GM12865 (cell line): ENCODE results near the gene ATP2B2.

Experiments used
- DNase-seq: peaks from one replicate; pipeline ENCODE4 v3.0.0; 2010; ENCODE audit warnings: low read depth
- H3K4me3 ChIP-seq: 2 replicates; pipeline ENCODE4 v1.5.1; 2011; ENCODE audit warnings: mild to moderate bottlenecking, low read depth, low read length, control low read depth
- TF ChIP-seq, protein P1 (sequence below): IDR thresholded peaks from 2 replicates; pipeline ENCODE4 v1.5.1; 2011; ENCODE audit warnings: low read length, control low read depth, low read depth, inconsistent platforms; ENCODE audit not compliant: insufficient read depth; ENCODE audit errors: missing control alignments

Gene ATP2B2

DNA sequence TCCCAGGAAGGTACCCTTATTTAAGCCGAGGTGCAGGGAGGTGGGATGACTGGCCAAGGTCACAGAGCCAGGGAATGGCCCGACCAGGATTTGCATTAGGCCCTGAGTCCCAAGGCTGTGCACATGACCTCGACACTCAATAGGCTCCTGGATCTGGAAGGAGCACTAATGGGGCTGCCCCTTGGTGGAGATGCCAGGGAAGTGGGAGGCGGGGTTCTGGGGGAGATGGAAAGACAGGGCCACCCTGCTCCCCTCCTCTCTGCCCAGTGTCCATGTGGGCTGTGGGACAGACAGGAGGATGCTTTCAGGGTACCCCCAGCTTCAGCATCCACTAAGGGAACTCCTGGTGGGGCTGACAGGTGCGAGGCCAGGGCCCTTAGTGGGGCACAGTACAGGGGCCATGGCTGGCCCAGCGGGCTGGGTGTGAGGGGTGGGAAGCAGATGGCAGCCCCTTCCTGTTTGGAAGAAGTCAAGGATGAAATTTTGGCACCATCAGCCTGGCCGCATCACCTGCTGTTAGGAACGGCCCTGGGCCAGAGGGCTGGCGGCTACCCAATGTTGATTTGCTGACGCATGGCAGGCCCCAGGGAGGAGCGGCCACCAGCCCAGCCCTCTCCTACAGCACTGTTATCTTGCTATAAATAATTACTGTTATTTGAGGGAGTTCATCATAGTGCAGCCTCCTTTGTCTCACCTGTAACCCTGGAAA lies 37.3 kb downstream of the ATP2B2 start:
- no peak for DNase-seq
- TF ChIP-seq, protein P1, sequence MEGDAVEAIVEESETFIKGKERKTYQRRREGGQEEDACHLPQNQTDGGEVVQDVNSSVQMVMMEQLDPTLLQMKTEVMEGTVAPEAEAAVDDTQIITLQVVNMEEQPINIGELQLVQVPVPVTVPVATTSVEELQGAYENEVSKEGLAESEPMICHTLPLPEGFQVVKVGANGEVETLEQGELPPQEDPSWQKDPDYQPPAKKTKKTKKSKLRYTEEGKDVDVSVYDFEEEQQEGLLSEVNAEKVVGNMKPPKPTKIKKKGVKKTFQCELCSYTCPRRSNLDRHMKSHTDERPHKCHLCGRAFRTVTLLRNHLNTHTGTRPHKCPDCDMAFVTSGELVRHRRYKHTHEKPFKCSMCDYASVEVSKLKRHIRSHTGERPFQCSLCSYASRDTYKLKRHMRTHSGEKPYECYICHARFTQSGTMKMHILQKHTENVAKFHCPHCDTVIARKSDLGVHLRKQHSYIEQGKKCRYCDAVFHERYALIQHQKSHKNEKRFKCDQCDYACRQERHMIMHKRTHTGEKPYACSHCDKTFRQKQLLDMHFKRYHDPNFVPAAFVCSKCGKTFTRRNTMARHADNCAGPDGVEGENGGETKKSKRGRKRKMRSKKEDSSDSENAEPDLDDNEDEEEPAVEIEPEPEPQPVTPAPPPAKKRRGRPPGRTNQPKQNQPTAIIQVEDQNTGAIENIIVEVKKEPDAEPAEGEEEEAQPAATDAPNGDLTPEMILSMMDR: no peak
- H3K4me3 ChIP-seq: no peak overlapping the region

DNA sequence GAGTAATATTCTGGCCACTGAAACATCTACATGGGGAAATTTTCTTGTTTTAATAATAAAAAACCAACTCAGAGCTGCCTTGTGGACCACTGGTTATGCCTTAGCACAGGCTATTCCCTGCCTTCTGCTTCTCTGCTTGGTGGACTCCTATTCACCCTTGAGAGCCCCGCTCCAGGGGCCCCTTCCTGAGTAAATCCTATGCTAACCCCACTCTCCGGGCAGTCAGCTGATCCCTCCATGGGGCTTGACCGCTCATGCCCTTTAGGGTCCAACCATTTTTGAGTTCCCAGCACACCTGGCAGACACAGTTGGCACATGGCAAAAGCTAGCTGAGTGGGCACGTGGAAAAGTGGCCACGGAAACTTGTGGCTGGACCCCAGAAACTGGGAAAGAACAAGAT lies 38.2 kb downstream of the ATP2B2 start:
- TF ChIP-seq, protein P1: no peak
- no peak for DNase-seq
- no peak overlapping the region for H3K4me3 ChIP-seq

DNA sequence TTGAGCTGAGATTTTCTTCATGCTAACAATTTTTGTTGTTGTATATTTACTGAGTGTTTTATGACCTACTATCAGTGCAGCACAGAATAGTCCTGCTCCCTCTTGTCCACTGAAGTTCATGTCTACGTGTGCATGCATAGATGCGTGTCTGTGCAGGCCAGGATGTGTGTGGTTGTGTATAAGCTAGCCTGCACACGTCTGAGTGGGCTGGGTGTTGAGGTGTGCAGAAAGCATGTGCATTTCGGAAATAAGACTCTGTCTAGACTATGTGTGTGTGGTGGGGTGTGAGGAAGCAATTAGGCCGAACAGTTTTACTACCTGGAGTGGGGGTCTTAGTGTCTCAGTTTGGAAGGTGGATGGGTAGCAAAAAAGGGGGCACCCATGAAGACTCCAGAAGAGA lies 39.2 kb downstream of the ATP2B2 start:
- H3K4me3 ChIP-seq: no peak overlapping the region
- TF ChIP-seq, protein P1: no peak
- no peak for DNase-seq

DNA sequence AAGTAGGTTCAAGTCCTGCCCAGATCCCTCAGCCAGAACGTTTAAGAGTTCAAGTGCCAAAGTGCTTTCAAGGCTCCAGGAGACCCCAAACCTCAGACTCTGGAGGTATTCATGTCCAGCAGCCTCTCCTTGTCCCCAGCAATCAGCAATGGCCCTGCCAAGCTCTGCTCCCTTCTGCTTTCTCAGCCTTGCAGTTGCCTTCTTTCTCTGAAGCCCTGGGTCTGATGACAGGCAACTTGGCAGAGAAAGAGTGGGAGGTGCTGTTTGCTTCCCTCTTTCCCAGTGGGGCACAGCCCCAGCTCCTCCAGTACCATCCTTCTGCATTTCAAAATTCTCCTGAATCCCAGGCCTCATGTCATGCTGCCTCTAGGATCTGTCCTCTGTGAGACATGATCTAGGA lies 40.2 kb downstream of the ATP2B2 start:
- DNase-seq: no peak
- no peak overlapping the region for H3K4me3 ChIP-seq
- TF ChIP-seq, protein P1: no peak

DNA sequence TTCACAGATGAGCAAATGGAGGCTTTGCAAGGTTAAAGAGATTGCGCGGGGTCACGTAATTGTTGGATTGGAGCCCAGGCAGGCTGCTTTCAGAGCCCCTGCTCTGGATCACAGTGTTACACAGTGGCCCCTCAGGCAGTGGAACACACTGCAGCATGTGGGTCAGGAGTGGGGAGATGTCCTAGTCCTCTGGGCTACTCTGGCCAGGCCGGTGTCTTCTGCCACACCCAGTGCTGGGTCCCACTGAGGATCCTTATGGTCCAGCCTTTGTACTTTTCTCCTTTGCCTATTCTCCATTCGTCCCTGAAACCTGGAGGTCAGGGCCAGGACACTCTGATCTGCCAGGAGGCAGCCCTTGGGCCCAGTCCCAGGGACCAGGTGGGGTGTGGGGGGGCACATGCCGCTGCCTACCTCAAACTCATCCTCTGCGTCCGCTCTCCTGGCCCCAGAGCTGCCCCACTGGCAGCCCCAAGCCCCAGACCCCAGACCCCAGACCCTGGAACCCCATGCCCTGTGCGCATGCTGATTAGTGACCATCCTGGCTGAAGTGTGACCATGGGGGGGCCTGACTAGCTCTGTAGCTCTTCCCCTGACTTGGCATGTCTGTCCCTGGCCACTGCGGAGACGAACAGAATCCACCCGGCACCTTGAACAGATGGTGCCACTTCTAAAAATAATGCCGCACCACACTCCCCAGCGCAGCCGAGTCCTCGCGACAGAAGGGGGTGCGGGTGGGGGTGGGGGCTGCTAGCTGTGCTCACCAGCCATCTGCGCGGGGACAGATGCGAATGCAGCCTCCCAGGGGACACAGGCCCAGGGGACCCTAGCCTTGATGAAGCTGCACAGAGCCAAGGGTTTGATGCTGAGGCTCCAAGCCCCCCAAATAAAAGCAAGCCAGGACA lies 41.6 kb downstream of the ATP2B2 start:
- TF ChIP-seq, protein P1: no peak
- H3K4me3 ChIP-seq: no peak overlapping the region
- DNase-seq: no peak

DNA sequence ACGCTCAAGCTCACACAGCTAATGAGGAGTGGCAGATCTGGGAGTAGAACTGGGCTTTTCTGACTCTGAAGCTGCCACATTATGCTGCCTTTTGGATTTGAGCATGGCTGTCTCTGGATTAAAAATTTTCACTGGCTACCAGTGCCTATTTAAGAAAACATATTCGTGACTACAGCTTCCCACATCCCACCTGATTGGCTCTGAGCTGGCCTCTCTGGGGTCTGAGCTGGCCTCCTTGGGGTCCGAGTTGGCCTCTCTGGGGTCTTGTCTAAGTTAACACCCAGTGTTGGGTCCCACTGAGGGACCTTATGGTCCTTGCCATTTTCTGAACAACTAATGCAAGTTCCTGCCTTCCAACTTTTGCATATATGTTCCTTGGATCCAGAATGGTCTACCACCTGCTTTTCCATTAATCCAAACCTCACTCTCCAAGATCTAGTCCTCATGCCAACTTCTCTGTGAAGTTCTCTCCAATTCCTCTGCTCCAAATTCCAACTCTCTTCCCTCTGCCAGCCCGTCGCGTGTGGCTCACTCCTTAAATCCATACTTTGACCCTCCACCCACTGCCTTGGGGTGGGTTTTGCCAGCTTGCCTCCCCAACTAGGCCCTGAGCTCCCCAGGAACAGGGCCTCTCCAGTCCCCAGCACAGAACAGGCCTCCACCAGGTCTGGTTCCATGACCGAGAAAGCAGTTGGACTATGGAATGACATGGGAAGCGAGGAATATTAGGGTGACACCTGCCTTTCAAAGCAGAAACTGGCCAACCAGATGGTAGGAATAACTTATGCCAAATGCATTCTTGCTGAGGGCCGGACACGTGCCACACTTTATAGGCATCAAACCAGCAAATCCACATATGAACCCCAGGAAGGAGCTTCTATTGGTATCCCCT lies 42.5 kb downstream of the ATP2B2 start:
- DNase-seq: no peak
- TF ChIP-seq, protein P1: no peak

More for the DNA sequence above, 42.5 kb downstream of the ATP2B2 start:
- no peak overlapping the region for H3K4me3 ChIP-seq
